WI38 (cell line): Measurements from ENCODE around the gene CEMIP2.

Experiments
- H3K4me3 ChIP-seq: 2 replicates; pipeline ENCODE4 v1.5.1; 2011; ENCODE audit warnings: low read depth, mild to moderate bottlenecking, control low read depth, low read length
- CTCF ChIP-seq: IDR thresholded peaks from 2 replicates; pipeline ENCODE4 v1.5.1; 2012; ENCODE audit warnings: low read depth, mild to moderate bottlenecking, control low read depth, low read length

CEMIP2 gene

DNA sequence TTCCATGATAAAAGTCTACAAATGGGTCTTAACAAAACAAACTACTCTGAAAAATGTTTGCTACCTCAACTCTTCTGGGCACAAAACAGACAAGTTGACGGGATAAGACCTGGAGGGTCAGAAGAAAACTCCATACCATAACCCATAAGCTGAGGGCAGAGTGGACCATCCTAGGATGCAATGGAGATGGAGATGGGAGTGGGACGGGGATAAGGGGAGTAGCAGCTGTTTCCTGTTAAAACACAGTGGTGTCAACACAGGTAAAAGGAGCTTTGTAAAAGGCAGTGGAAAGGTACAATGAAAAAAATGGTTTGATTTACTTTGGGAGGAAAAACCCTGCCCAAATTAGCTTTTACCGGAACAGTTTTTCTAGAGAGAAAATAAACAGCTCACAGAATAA lies 41.6 kb downstream of the CEMIP2 start:
- H3K4me3 ChIP-seq, result no peak overlapping the region
- TF ChIP-seq CTCF, result no peak

- no peak overlapping the region for H3K4me3 ChIP-seq
These were observed 42.5 kb downstream of the CEMIP2 start for GRCh38 chr9:71725590-71726338.

GRCh38 chr9:71721855-71722254 lies 46.5 kb downstream of the CEMIP2 start:
- H3K4me3 ChIP-seq, result no peak overlapping the region
- TF ChIP-seq CTCF, result no peak

More at GRCh38 chr9:71725590-71726338, 42.5 kb downstream of the CEMIP2 start:
- no peak for TF ChIP-seq CTCF

DNA sequence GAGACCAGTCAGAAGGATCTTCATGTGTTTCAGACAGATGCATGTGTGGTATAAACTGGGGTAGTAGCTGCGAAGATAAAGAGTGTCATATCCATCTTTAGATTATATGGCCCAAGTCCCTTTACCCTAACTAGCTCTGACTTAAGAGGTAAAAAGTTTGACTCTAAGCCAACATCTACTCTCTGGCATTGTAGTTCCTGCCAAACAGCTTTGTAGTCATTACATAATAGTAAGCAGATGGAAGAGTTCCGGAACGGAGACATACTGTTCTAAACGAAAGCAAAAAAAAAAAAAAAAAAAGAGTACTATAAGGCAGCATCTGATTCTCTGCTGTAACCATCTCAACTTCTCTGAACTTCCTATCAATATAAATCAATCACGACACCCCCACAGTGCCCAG lies 48.8 kb downstream of the CEMIP2 start:
- H3K4me3 ChIP-seq, result no peak overlapping the region
- TF ChIP-seq CTCF, result no peak

GRCh38 chr9:71719088-71719487 lies 49.2 kb downstream of the CEMIP2 start:
- TF ChIP-seq CTCF, result no peak
- H3K4me3 ChIP-seq, result no peak overlapping the region

DNA sequence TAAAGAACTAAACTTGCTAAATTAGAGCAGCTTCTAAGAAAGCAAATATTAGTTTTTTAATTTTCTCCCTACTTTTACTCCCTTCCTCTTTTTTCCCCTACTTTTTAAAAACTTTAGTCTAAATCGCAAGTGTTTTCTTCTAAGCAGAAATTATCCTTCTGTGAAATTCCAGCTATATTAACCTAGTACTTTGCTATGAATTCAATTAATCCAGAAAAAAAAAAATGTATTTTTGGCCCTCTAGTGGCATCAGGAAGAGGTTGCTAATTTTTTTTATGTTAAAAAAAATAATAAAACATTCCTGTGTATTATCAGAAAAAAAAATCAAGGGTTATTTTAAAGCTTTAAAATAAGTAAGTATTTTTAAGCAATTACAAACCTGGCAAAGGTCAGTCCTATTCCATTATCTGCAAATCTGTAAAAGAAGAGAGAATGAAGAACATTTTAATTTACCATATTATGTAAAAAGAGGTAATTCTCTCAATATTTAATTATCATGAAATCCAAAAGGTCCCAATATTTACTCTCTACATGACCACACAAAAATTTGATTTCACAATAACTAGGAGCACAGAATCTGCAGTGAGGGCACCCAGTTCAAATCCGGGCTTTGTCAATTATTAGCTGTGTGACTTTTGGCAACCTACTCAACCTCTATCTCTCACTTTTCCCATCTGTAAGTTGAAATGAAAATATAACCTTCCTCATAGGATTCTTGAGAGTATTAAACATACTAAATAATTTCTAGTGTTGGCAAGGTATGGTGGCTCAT lies 52.0 kb downstream of the CEMIP2 start:
- H3K4me3 ChIP-seq, result no peak overlapping the region
- TF ChIP-seq CTCF, result no peak

DNA sequence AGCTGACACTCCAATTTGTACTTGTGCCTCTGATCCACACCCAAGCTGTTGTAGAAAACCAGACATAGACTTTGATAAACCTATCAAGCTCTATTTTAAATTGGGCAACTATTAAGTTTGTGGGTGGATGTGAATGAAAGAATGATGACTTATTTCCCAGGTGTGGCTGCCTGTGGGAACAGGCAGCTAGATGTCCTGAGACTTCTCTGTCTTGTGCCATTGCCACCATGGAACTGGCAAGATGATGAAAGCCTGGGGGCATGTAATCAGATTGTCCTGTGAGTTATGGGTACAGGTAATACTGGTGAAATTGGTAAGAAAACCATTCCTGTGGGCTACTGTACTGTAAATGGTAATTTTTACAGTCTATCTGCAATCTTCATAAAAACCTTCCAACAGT lies 57.5 kb downstream of the CEMIP2 start:
- no peak overlapping the region for H3K4me3 ChIP-seq
- no peak for TF ChIP-seq CTCF
